A375 (cell line): ENCODE measurements around the gene OSGEPL1. TPM values are rescaled to one million over a fixed set of nuclear protein-coding genes. Genes with fewer than 3 reads are reported as not detected.

ENCODE experiments used
- total RNA-seq: library from RNA; depleted of rRNA; stranded (reverse); fragments of >200 nt; shearing (Covaris generic); gene quantifications from 2 replicates; pipeline ENCODE4 v1.2.3, GENCODE V29; 2014; rRNA removed

Gene OSGEPL1
- total RNA-seq = 9.1 and 11.1 TPM in 2 replicates

DNA sequence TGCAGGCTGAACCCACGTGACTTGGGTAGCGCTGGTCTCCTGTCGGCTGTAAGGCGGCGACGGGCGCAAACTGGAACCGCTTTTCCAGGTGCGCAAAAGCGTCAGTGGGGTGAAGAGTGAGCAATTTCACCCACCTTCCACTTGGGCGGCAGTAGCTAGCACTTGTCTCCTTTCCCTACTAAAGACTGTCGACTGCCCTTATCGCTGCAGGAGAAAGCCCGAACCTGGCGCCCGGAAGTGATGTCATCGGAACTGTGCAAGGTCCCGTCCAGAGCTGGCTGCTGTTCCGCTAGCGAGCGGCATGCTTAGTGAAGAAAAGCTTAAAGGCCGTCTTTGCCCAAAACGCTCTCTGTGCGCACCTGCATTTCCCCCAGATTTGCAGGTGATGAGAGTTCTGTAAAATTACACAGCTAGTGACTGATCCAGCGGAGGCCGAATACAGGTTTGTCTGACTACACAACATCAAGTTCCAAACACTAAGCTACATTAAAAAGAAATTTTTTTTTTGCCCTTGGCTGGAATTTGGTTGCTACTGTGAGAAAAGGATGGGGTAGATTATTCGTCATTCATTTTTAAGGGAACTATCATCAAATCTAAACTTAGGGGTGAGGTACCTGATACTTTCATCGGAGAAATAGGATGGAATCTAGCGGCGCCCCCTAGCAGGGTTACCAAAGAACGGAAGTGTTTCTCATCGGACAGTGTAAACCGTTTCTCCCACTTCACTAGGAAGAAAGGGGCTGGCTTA lies at the start of gene OSGEPL1:
OSGEPL1 (minus strand) TSS at position 242 of the 748 bp plus-strand sequence. CDS start 1,152 bp downstream, outside the sequence.

DNA sequence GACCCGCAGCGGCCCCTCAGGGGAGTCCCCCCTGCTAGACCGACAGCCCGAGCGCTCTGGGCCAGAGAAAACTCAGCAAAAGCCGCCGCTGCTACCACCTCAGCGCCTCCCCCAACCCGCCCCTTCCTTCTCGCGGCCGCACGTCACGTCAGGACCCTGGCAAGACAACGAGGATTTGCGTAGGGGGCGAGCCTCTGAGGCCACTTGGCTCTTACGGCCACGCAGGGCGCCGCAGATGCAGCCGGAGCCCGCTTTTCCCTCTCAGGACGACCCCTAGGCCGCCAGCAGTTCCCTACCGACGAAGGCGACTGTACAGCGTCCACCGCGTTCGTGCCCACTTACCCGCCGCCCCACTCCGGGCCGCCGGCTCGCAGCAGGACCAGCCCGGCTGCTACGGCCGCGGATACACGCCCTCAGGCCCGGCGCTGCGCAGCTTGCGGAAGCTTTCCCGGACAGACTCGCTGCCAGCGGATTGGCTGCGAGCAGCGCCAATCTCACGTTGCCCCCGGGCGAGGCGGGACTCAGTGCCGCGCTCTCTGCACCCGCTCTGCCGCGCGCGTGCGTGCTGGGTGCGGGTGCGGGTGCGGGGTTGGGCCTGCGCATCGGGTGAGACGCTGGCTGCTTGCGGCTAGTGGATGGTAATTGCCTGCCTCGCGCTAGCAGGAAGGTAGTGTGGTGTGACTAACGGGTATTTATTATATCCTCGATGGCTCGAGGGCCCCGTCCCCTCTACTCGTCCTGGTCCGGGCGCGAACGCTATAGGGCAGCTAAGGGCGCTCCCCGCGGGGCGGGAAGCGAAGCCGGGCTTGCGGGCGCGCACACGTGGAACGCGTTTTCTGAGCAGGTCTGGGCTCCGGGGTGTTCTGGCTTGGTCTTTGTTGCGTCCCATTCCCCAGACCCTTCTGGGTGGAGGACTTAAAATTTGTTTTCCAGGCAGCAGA lies 21.6 kb upstream of the OSGEPL1 start, which contains the start of the genes ORMDL1 and PMS1:
ORMDL1 (minus strand) TSS at position 413 of the 941 bp plus-strand sequence. CDS start 1,744 bp downstream, outside the sequence.
PMS1 (plus strand) TSS at position 524 of the 941 bp plus-strand sequence. CDS start 7,360 bp downstream, outside the sequence.

Other genes with a start within 250 kb of the OSGEPL1 start
- 0.42 TPM in 1 of 2 replicates, not detected in the other for gene SLC40A1, start 182.0 kb downstream of the OSGEPL1 start, total RNA-seq
- gene ASNSD1, start 101.3 kb downstream of the OSGEPL1 start, total RNA-seq = 34.4 and 37.7 TPM in 2 replicates
- gene ANKAR, start 88.1 kb downstream of the OSGEPL1 start, total RNA-seq = 1.1 and 3.6 TPM in 2 replicates
- 35.8 and 36.4 TPM in 2 replicates for gene ORMDL1, start 21.5 kb upstream of the OSGEPL1 start, total RNA-seq
- 9.5 and 15.5 TPM in 2 replicates for gene PMS1, start 21.7 kb upstream of the OSGEPL1 start, total RNA-seq